NCI-H82 treated with DMSO at 0.1 percent for 48 hours (cell line): ENCODE measurements around the gene ACOX3.
"Not testable (repeated sequence)": the region's sequence is repeated elsewhere in the genome, so short reads cannot be mapped to it uniquely, and the experiment has no call there.

Source experiments
- DNase-seq: peaks from one replicate; lab custom pipeline; 2025; ENCODE audit not compliant: unreplicated experiment; lab: John Stamatoyannopoulos, UW

ACOX3 gene

GRCh38 chr4:8342651-8343261, 97.8 kb downstream of the ACOX3 start:
- DNase-seq, result peak; percentile 1

GRCh38 chr4:8341691-8342090, 98.8 kb downstream of the ACOX3 start:
- no peak for DNase-seq

GRCh38 chr4:8341281-8341680, 99.2 kb downstream of the ACOX3 start:
- DNase-seq, result not testable (repeated sequence)

GRCh38 chr4:8340781-8341241, 99.7 kb downstream of the ACOX3 start:
- no peak for DNase-seq

GRCh38 chr4:8338351-8338961, 102.1 kb downstream of the ACOX3 start:
- no peak for DNase-seq

GRCh38 chr4:8336412-8337075, 104.0 kb downstream of the ACOX3 start:
- DNase-seq, result no peak

GRCh38 chr4:8335848-8336247, 104.7 kb downstream of the ACOX3 start:
- DNase-seq, result no peak

- DNase-seq, result no peak
Measured at GRCh38 chr4:8334786-8335460, 105.6 kb downstream of the ACOX3 start.

GRCh38 chr4:8333726-8334460, 106.6 kb downstream of the ACOX3 start:
- no peak for DNase-seq

- no peak for DNase-seq
Measured at GRCh38 chr4:8332891-8333331, 107.6 kb downstream of the ACOX3 start.

GRCh38 chr4:8332038-8332857, 108.3 kb downstream of the ACOX3 start:
- no peak for DNase-seq

- no peak for DNase-seq
Measured at GRCh38 chr4:8331575-8331955, 109.0 kb downstream of the ACOX3 start.

- DNase-seq, result no peak
Measured at GRCh38 chr4:8330821-8331574, 109.5 kb downstream of the ACOX3 start.

GRCh38 chr4:8329859-8330761, 110.4 kb downstream of the ACOX3 start:
- no peak for DNase-seq

- no peak for DNase-seq
Measured at GRCh38 chr4:8329560-8329858, 111.0 kb downstream of the ACOX3 start.

- no peak for DNase-seq
Measured at GRCh38 chr4:8328866-8329559, 111.5 kb downstream of the ACOX3 start.

- no peak for DNase-seq
Measured at GRCh38 chr4:8328456-8328855, 112.1 kb downstream of the ACOX3 start.

GRCh38 chr4:8326206-8326605, 114.3 kb downstream of the ACOX3 start:
- no peak for DNase-seq
